BJ (cell line): ENCODE measurements around the gene NOVA2. TPM values are rescaled to one million over a fixed set of nuclear protein-coding genes. Genes with fewer than 3 reads are reported as not detected.

Experiments
- CTCF ChIA-PET: fragments of 350-600 bp; formaldehyde crosslinking; extraction: SDS; loops from one replicate; lab custom pipeline; 2021; ENCODE audit warnings: antibody characterized with exemption, inconsistent platforms; lab: Yijun Ruan, JAX
- POLR2A ChIA-PET: fragments of 300-600 bp; sonication (Branson Sonifier 250); formaldehyde crosslinking; extraction: SDS; loops from one replicate; lab custom pipeline; 2021; ENCODE audit warnings: antibody characterized with exemption; lab: Charles Lee
- DNase-seq: peaks from one replicate; pipeline ENCODE4 v3.0.0-alpha.2; 2011; ENCODE audit warnings: low read depth
- H3K27me3 ChIP-seq: 2 replicates; pipeline ENCODE4 v1.6.0; 2011; ENCODE audit warnings: low read length; ENCODE audit not compliant: control insufficient read depth, insufficient read depth
- H3K36me3 ChIP-seq: 2 replicates; pipeline ENCODE4 v1.5.1; 2011; ENCODE audit warnings: low read length; ENCODE audit not compliant: control insufficient read depth, insufficient read depth
- H3K4me3 ChIP-seq: 2 replicates; pipeline ENCODE4 v1.5.1; 2011; ENCODE audit warnings: low read depth, mild to moderate bottlenecking, control low read depth, low read length
- CTCF ChIP-seq: IDR thresholded peaks from 2 replicates; pipeline ENCODE4 v1.5.1; 2011; ENCODE audit warnings: low read depth, mild to moderate bottlenecking, control low read depth, inconsistent platforms, low read length, moderate library complexity; ENCODE audit not compliant: insufficient read depth
- polyA plus RNA-seq: library from polyadenylated mRNA; depleted of rRNA; stranded (reverse); fragments of >200 nt; gene quantifications from 2 replicates; pipeline ENCODE4 v1.2.3, GENCODE V29; 2011

Gene NOVA2
- polyA plus RNA-seq, 1 experiment: 0.01 TPM

GRCh38 chr19:45954156-45954555 lies 19.5 kb downstream of the NOVA2 start:
- Histone ChIP-seq H3K4me3 (no peak overlapping the region), H3K27me3 (peaks cover 4% of the 10 kb centered on the region), H3K36me3 (no peaks in the 10 kb centered on the region)
- CTCF ChIA-PET: no interaction called here
- POLR2A ChIA-PET: no interaction called here
- TF ChIP-seq CTCF: no peak
- no peak for DNase-seq

- no peak for TF ChIP-seq CTCF
- Histone ChIP-seq H3K4me3 (no peak overlapping the region), H3K27me3 (peaks cover 2% of the 10 kb centered on the region; the same call in 1 of the 2 replicates), H3K36me3 (no peaks in the 10 kb centered on the region)
- ChIA-PET CTCF (interaction anchor here (0.6 kb wide), 1 partner anchor 76 kb away, joined by 3 read pairs; no protein-coding TSS in a partner anchor), POLR2A (no interaction called here)
- no peak for DNase-seq
These were observed 20.0 kb downstream of the NOVA2 start for GRCh38 chr19:45953676-45954075.

DNA sequence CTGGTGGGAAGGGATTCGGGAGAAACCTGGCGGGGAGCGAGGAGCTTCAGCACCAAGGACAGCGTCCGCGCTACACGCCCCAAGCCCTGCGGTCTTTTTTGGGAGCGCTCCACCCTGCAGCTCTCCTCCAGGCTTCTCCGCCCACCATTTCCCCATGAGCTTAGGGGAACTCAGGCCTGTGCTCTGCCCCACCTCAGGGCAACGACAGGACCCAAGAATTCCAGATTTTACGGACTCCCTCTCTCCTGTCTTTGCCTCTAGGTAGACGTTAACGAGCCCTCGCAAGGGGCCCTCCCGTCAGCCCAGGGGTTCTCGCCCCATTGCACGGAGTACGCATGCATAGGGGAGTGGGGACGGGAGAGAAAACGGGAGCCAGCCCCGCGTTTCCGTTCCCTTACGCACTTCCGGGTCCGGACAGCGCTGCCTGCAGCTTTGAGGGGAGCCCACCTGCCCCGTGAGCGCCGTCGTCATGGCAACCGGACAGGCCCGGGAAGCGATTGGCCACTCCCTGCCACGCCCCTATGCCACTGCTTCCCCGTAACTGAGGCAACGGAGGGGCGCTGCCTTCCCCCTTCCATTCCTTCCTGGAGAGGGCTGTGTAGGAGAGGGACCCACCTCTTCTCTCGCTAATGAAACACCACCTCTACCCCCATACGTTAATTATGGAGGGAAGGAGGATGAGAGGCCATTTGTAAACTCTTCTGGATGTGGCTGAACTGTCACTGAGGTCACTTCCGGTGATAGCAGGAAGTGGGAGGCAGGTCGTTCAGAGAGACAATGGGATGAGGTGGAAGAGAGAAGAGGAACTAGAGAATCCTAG lies 20.8 kb downstream of the NOVA2 start:
- no peak for DNase-seq
- Histone ChIP-seq H3K36me3 (no peaks in the 10 kb centered on the region), H3K27me3 (no peaks in the 10 kb centered on the region; the same call in 1 of the 2 replicates), H3K4me3 (peak overlapping the region; percentile 27)
- TF ChIP-seq CTCF: no peak
- CTCF ChIA-PET: interaction anchor here (0.6 to 0.9 kb wide), 2 partner anchors 12 to 76 kb away, joined by 3 read pairs; no protein-coding TSS in a partner anchor
- POLR2A ChIA-PET: no interaction called here

DNA sequence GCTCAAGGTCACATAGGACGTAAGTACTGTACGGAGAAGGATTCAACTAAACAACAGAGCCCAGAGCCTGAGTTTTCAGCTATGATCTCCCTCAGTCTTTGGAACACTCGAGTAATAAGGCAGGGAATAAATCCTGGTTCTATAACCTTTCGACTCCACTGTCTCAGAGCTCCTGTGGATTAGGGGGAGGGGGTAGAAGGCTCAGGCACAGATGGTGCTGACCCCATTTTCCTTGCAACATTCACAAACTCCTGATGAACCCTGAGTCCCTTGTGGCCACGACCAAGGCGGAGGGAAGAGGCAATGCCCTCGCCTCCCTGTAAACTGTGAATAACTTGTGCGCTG lies 21.4 kb downstream of the NOVA2 start:
- no peak for TF ChIP-seq CTCF
- ChIA-PET CTCF (interaction anchor here (0.9 kb wide), 1 partner anchor 12 kb away, joined by 3 read pairs; no protein-coding TSS in a partner anchor), POLR2A (no interaction called here)
- Histone ChIP-seq H3K27me3 (no peaks in the 10 kb centered on the region; the same call in 1 of the 2 replicates), H3K36me3 (no peaks in the 10 kb centered on the region), H3K4me3 (no peak overlapping the region)
- no peak for DNase-seq

DNA sequence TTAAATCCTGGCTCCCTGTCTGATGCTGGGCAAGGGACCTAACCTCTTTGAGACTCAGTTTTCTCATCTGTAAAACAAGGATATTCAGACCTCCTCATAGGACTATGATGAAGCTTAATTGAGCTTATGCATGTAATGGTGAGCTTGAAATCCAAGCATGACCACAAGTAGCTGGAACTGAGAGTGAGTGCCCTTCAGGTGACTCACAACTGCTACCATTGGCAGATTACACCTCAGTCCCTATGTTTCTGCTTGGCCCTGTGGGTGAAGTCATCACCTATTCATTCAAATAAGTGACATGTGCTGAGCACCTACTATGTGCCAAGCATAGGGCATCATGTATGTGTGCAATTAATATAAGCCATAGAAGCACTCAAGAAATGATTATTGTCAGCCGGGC lies 25.7 kb downstream of the NOVA2 start:
- no peaks in the 10 kb centered on the region; the same call in 1 of the 2 replicates for H3K27me3 ChIP-seq
- no peak for TF ChIP-seq CTCF
- ChIA-PET POLR2A (no interaction called here), CTCF (no interaction called here)
- no peak overlapping the region for H3K4me3 ChIP-seq
- no peak for DNase-seq
- H3K36me3 ChIP-seq: no peaks in the 10 kb centered on the region
